OCI-LY1 (cell line): ENCODE data around the gene CFAP43.

Experiments
- CTCF ChIP-seq: fragments of 200-600 bp; sonication (generic), shearing (Covaris generic); IDR thresholded peaks from 2 replicates; pipeline ENCODE4 v1.5.1; 2017; ENCODE audit warnings: mild to moderate bottlenecking, antibody characterized with exemption, low read length, moderate library complexity, mixed read lengths
- EZH2 ChIP-seq: fragments of 200-600 bp; sonication (generic), shearing (Covaris generic); IDR thresholded peaks from 2 replicates; pipeline ENCODE4 v1.8.0; 2017; ENCODE audit warnings: borderline replicate concordance, mixed run types, mild to moderate bottlenecking, antibody characterized with exemption, low read length, moderate library complexity, mixed read lengths

GRCh38 chr10:104258209-104258608 is 26.0 kb upstream of the CFAP43 start:
- no peak for TF ChIP-seq CTCF
- TF ChIP-seq EZH2, result no peak
